ENCODE data around the gene AK8. TPM values are rescaled to one million over a fixed set of nuclear protein-coding genes. Genes with fewer than 3 reads are reported as not detected.

The AK8 gene
- total and polyA plus RNA-seq, 12 donors: 0.09 to 1.0 (median 0.21) TPM; not detected in 6

GRCh38 chr9:132677976-132678375 lies 200.1 kb downstream of the AK8 start:
- intact Hi-C loops (cut with DNase I): loop anchor here in 2 of 10 donors (10.0 kb wide), 2 partner anchors 117 to 127 kb away; no protein-coding TSS in a partner anchor
- 93 to 95% methylated on average over 8 of the region's 8 CpGs for WGBS, 2 donors
- no peak for ATAC-seq
- H3K4me3 ChIP-seq: no peak overlapping the region
- no peaks in the 10 kb centered on the region for H3K27me3 ChIP-seq
- no peaks in the 10 kb centered on the region for H3K9me3 ChIP-seq
- H3K36me3 ChIP-seq: peaks cover 0 to 40% (median 18%) of the 10 kb centered on the region in 9 donors
- peaks cover 0 to 26% (median 7%) of the 10 kb centered on the region in 9 donors for H3K4me1 ChIP-seq
- TF ChIP-seq CTCF (IDR thresholded peaks at IDR 0.05): no peak
- DNase-seq: no peak
- H3K27ac ChIP-seq: no peak overlapping the region

Other genes starting within 250 kb of the AK8 start
- gene DDX31, start 208.3 kb downstream of the AK8 start, total RNA-seq: 1 to 10 TPM; 4.2 to 6.4 (median 5.1) TPM
- 1 to 10 TPM; 4.0 to 5.3 TPM for gene DDX31, start 208.3 kb downstream of the AK8 start, polyA plus RNA-seq
- gene GTF3C4, start 207.8 kb downstream of the AK8 start, total RNA-seq: 10 to 100 TPM in 6 of 10 donors, 1 to 10 TPM in 4; 7.7 to 12.0 (median 10.7) TPM
- gene GTF3C4, start 207.8 kb downstream of the AK8 start, polyA plus RNA-seq: 1 to 10 TPM; 1.2 to 2.7 TPM
- gene SPACA9, start 614 bp upstream of the AK8 start, total RNA-seq: 10 to 100 TPM in 1 of 10 donors, 1 to 10 TPM in 9; 3.4 to 10.1 (median 5.7) TPM
- gene SPACA9, start 614 bp upstream of the AK8 start, polyA plus RNA-seq: 1 to 10 TPM; 1.7 to 5.5 TPM
- 10 to 100 TPM; 40.2 to 72.9 (median 55.5) TPM for gene TSC1, start 66.3 kb upstream of the AK8 start, total RNA-seq
- gene TSC1, start 66.3 kb upstream of the AK8 start, polyA plus RNA-seq: 10 to 100 TPM in 1 of 2 donors, 1 to 10 TPM in 1; 7.7 to 22.8 TPM
- under 1 TPM in 7 of 10 donors, not detected in 3; 0.11 to 0.49 (median 0.33) TPM for gene GFI1B, start 100.4 kb upstream of the AK8 start, total RNA-seq
- gene GFI1B, start 100.4 kb upstream of the AK8 start, polyA plus RNA-seq: under 1 TPM in 1 of 2 donors, not detected in 1; 0.06 TPM
- gene GTF3C5, start 152.7 kb upstream of the AK8 start, total RNA-seq: 10 to 100 TPM; 29.4 to 44.4 (median 35.2) TPM
- gene GTF3C5, start 152.7 kb upstream of the AK8 start, polyA plus RNA-seq: 10 to 100 TPM; 41.5 to 79.1 TPM
- gene CEL, start 183.7 kb upstream of the AK8 start, total RNA-seq: 10 to 100 TPM in 1 of 10 donors, 1 to 10 TPM in 9; 1.9 to 10.1 (median 2.8) TPM
- 1 to 10 TPM; 1.5 to 3.2 TPM for gene CEL, start 183.7 kb upstream of the AK8 start, polyA plus RNA-seq
- 10 to 100 TPM; 21.4 to 45.1 (median 28.1) TPM for gene RALGDS, start 243.0 kb upstream of the AK8 start, total RNA-seq
- gene RALGDS, start 243.0 kb upstream of the AK8 start, polyA plus RNA-seq: 10 to 100 TPM; 15.6 to 40.5 TPM